ENCODE data around the gene PLEKHA5.
"Not testable (repeated sequence)": the region's sequence is repeated elsewhere in the genome, so short reads cannot be mapped to it uniquely, and the experiment has no call there.

Gene PLEKHA5

GRCh38 chr12:19350850-19351249 is 221.3 kb downstream of the PLEKHA5 start:
- DNase-seq (ENCODE audit: low spot score) = not testable (repeated sequence)

DNA sequence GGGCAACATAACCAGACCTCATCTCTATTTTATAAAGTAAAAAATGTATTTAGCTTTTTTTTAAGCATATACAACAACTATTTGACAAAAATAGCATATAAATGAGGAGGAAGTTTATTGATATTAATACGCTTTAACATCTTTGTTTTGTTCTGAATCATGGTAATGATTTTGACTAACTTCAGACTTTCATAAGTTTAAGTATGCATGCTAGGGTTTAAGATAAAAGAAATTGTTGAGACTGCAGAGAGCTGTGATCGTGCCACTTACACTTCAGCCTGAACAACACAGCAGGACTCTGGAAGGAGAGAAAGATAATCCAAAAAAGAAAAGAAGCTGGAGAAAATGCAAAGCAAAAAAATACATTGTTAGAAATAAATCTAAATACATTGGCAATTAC is 221.8 kb downstream of the PLEKHA5 start:
- DNase-seq (ENCODE audit: low spot score) = no peak

DNA sequence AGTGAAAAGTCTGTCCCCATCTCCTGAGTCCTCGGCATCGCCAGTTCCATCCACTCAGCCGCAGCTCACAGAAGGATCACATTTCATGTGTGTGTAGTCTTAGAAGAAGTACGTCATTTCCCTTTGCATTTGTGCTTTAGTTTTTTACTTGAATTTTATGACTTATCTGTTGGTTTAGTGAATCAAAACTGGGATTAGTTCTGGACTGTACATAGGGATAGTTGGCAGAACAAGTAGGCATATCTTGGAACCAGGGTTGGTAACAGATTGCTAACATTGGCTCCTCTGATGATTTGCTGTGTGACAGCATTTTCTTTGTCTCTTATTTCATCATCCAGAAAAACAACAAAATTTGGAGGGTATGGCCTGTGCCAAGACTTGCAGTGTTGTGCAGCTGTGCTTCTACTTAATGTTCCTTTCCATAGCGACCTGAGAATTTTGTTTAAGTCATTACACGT is 240.2 kb downstream of the PLEKHA5 start:
- no peak for DNase-seq (ENCODE audit: low spot score)

DNA sequence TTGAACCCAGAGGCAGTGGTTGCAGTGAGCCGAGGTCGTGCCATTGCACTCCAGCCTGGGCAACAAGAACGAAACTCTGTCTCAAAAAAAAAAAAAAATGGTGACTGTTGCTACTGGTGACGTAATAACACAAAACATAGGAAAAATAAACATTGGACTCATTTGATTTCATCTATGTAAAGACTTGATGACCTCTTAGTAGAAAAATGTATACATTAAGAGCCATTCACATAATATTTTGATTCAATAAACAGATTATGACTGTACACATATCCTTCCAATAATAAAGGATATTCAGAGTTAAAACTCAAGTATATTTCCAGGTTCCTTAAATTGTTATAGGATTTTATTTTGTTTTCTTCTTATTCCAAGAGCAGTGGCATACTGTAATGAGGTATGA is 244.1 kb downstream of the PLEKHA5 start:
- no peak for DNase-seq (ENCODE audit: low spot score)

DNA sequence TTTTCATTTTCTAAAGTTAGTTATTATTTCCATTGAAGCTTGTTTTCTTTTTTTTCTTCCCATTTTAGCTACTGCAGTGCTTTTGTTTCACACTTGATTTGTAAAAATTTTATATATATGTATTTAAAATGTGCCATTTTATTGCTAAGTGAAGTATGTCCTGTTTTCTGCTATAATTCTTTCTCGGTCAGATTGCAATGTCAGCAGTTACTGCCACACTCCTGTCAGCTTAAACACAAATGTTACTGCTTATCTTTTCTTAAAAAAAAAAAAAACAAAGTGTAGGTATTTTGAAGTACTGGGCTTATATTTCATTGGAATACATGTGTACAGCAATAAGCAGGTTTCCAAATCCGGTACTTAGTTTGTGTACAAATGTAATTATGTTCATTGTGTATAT is 246.4 kb downstream of the PLEKHA5 start:
- no peak for DNase-seq (ENCODE audit: low spot score)

- DNase-seq (ENCODE audit: low spot score) = no peak
Measured at GRCh38 chr12:19376691-19377090, 247.2 kb downstream of the PLEKHA5 start.

DNA sequence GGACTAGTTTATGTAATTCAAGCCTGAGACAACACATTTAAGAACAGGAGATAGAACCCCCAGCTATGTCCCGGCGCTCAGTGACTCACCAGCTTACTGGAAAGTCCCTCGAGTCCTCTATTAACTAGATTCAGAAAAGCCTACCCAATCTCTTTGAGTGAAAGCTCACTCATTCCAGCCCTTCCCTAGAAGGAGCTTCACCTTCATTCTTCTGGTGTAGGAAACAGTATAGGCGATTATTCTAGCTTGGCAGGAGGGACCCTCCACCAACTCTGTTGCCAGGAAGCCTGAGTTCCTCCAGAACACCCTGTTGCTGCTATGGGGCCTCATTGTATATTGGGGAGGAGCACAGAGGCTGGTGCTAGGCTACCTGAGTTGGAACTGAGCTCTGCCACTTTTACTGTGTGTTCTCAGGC is 252.6 kb downstream of the PLEKHA5 start:
- DNase-seq (ENCODE audit: low spot score) = peak; percentile 40

- no peak for DNase-seq (ENCODE audit: low spot score)
Measured at GRCh38 chr12:19382563-19382962, 253.0 kb downstream of the PLEKHA5 start.

DNA sequence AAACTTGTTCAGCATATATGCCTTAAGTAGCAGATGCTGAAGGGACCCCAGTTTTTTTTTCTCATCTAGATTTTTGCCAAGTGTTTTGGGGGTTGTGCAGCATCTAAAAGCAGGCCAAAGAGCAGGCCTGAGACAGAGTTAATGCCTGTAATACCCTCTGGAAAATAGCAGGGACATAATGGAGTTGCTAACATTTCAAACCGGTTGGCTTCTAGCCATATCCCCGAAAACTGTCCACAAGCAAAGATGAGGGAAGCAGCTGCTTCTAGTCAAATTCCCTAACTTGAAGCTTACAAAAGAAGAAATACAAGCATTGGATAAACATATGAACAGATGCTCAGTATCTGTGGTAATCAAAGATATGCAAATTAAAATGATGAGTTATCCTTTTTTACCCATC is 257.6 kb downstream of the PLEKHA5 start:
- no peak for DNase-seq (ENCODE audit: low spot score)

DNA sequence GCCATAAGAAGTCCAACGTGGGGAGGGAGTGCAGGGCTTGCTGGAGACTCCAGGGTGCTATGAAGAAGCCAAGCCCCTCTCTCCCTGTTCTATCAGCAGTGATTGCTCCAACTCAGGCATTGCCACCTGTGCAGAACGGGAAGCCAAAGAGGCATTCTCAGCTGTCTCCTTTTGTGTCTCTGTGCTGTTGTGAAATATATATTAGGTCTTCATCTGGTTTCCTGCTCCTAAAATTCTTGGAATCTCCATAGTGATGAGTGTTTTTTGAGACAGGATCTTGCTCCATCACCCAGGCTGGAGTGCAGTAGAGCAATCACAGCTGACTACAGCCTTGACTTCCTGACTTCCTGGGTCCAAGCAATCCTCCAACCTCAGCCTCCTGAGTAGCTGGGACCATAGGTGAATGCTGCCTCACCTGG is 258.6 kb downstream of the PLEKHA5 start:
- no peak for DNase-seq (ENCODE audit: low spot score)

GRCh38 chr12:19390051-19390598 is 260.6 kb downstream of the PLEKHA5 start:
- DNase-seq (ENCODE audit: low spot score) = no peak

- not testable (repeated sequence) for DNase-seq (ENCODE audit: low spot score)
Measured at GRCh38 chr12:19392644-19393043, 263.1 kb downstream of the PLEKHA5 start.

- DNase-seq (ENCODE audit: low spot score) = no peak
Measured at GRCh38 chr12:19394385-19394784, 264.9 kb downstream of the PLEKHA5 start.

GRCh38 chr12:19397534-19397933 is 268.0 kb downstream of the PLEKHA5 start:
- DNase-seq (ENCODE audit: low spot score) = no peak

- DNase-seq (ENCODE audit: low spot score) = no peak
Measured at GRCh38 chr12:19398376-19399363, 269.1 kb downstream of the PLEKHA5 start.

GRCh38 chr12:19400649-19401285 is 271.2 kb downstream of the PLEKHA5 start:
- DNase-seq (ENCODE audit: low spot score) = not testable (repeated sequence)

DNA sequence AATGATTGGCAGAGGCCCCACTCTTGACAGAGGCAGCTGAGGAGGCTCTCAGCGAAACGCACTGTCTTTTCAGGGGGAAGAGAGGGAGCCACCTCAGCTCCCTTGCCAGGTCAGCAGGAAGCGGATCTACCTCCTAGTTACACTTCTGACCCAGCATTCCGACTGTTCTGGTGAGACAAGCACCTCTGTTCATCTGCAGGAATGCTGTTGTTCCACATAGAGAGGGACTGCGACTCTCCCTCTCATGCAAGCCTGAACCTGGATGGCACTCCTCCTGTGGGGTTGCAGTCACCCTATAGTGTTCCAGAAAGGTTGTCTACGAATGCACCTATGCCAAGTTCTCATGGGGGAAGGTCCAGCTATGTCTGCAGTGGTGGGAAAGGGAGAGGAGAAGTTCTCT is 272.7 kb downstream of the PLEKHA5 start:
- DNase-seq (ENCODE audit: low spot score) = no peak

GRCh38 chr12:19402743-19403431 is 273.4 kb downstream of the PLEKHA5 start:
- no peak for DNase-seq (ENCODE audit: low spot score)

GRCh38 chr12:19404242-19404880 is 274.8 kb downstream of the PLEKHA5 start:
- DNase-seq (ENCODE audit: low spot score) = peak; percentile 44

GRCh38 chr12:19409376-19409775 is 279.8 kb downstream of the PLEKHA5 start:
- DNase-seq (ENCODE audit: low spot score) = no peak

GRCh38 chr12:19410211-19410610 is 280.7 kb downstream of the PLEKHA5 start:
- DNase-seq (ENCODE audit: low spot score) = no peak

All from CD4-positive, alpha-beta T cell treated with Interleukin-2 at 100 ng/mL for 4 hours (primary cell).